ENCODE results near the gene ERBIN. TPM values are rescaled to one million over a fixed set of nuclear protein-coding genes. Genes with fewer than 3 reads are reported as not detected.

ERBIN gene
- total RNA-seq, 1 donor from 2014 or later = 78.1 TPM

GRCh38 chr5:66080664-66081063 lies 154.3 kb downstream of the ERBIN start:
- H3K27me3 Mint-ChIP-seq (ENCODE audit: unreplicated experiment) = no peaks in the 10 kb centered on the region
- no peak for TF ChIP-seq CTCF (IDR thresholded peaks at IDR 0.05)

GRCh38 chr5:66089384-66089783 lies 163.0 kb downstream of the ERBIN start:
- Mint-ChIP-seq H3K4me1 (ENCODE audit: unreplicated experiment) (no peaks in the 10 kb centered on the region), H3K4me3 (ENCODE audit: unreplicated experiment) (no peak overlapping the region), H3K36me3 (ENCODE audit: unreplicated experiment) (peaks cover 65% of the 10 kb centered on the region), H3K27me3 (ENCODE audit: unreplicated experiment) (no peaks in the 10 kb centered on the region), H3K27ac (ENCODE audit: unreplicated experiment) (no peak overlapping the region), H3K9me3 (ENCODE audit: unreplicated experiment) (peaks cover 40% of the 10 kb centered on the region)
- no peak for TF ChIP-seq CTCF (IDR thresholded peaks at IDR 0.05)
- no peak for DNase-seq (ENCODE audit: extremely low spot score, unreplicated experiment)

More at GRCh38 chr5:66080664-66081063, 154.3 kb downstream of the ERBIN start:
- H3K9me3 Mint-ChIP-seq (ENCODE audit: unreplicated experiment) = peaks cover 8% of the 10 kb centered on the region
- H3K4me3 Mint-ChIP-seq (ENCODE audit: unreplicated experiment) = no peak overlapping the region
- no peak overlapping the region for H3K27ac Mint-ChIP-seq (ENCODE audit: unreplicated experiment)
- no peak for DNase-seq (ENCODE audit: extremely low spot score, unreplicated experiment)
- peaks cover 38% of the 10 kb centered on the region for H3K36me3 Mint-ChIP-seq (ENCODE audit: unreplicated experiment)
- no peaks in the 10 kb centered on the region for H3K4me1 Mint-ChIP-seq (ENCODE audit: unreplicated experiment)

- DNase-seq (ENCODE audit: extremely low spot score, unreplicated experiment) = no peak
- peaks cover 49% of the 10 kb centered on the region for H3K9me3 Mint-ChIP-seq (ENCODE audit: unreplicated experiment)
- no peaks in the 10 kb centered on the region for H3K27me3 Mint-ChIP-seq (ENCODE audit: unreplicated experiment)
- no peaks in the 10 kb centered on the region for H3K4me1 Mint-ChIP-seq (ENCODE audit: unreplicated experiment)
- H3K27ac Mint-ChIP-seq (ENCODE audit: unreplicated experiment) = no peak overlapping the region
- no peak for TF ChIP-seq CTCF (IDR thresholded peaks at IDR 0.05)
- no peak overlapping the region for H3K4me3 Mint-ChIP-seq (ENCODE audit: unreplicated experiment)
- H3K36me3 Mint-ChIP-seq (ENCODE audit: unreplicated experiment) = peaks cover 47% of the 10 kb centered on the region
Observed at GRCh38 chr5:66100851-66101250, 174.5 kb downstream of the ERBIN start.

GRCh38 chr5:66113160-66113559 lies 186.8 kb downstream of the ERBIN start:
- no peak for DNase-seq (ENCODE audit: extremely low spot score, unreplicated experiment)
- Mint-ChIP-seq H3K9me3 (ENCODE audit: unreplicated experiment) (peaks cover 32% of the 10 kb centered on the region), H3K4me3 (ENCODE audit: unreplicated experiment) (no peak overlapping the region)

GRCh38 chr5:66118304-66118703 lies 191.9 kb downstream of the ERBIN start:
- H3K9me3 Mint-ChIP-seq (ENCODE audit: unreplicated experiment) = peaks cover 9% of the 10 kb centered on the region
- no peak for TF ChIP-seq CTCF (IDR thresholded peaks at IDR 0.05)
- H3K36me3 Mint-ChIP-seq (ENCODE audit: unreplicated experiment) = no peaks in the 10 kb centered on the region
- DNase-seq (ENCODE audit: extremely low spot score, unreplicated experiment) = no peak
- no peak overlapping the region for H3K4me3 Mint-ChIP-seq (ENCODE audit: unreplicated experiment)
- H3K27me3 Mint-ChIP-seq (ENCODE audit: unreplicated experiment) = no peaks in the 10 kb centered on the region
- no peak overlapping the region for H3K27ac Mint-ChIP-seq (ENCODE audit: unreplicated experiment)
- H3K4me1 Mint-ChIP-seq (ENCODE audit: unreplicated experiment) = no peaks in the 10 kb centered on the region

More at GRCh38 chr5:66113160-66113559, 186.8 kb downstream of the ERBIN start:
- H3K4me1 Mint-ChIP-seq (ENCODE audit: unreplicated experiment) = no peaks in the 10 kb centered on the region
- TF ChIP-seq CTCF (IDR thresholded peaks at IDR 0.05) = no peak
- H3K27ac Mint-ChIP-seq (ENCODE audit: unreplicated experiment) = no peak overlapping the region
- no peaks in the 10 kb centered on the region for H3K27me3 Mint-ChIP-seq (ENCODE audit: unreplicated experiment)
- H3K36me3 Mint-ChIP-seq (ENCODE audit: unreplicated experiment) = peaks cover 16% of the 10 kb centered on the region
